Thymus (tissue), 11 donors: ENCODE measurements around the gene WIPF1. TPM values are rescaled to one million over a fixed set of nuclear protein-coding genes. Genes with fewer than 3 reads are reported as not detected.
A peak's percentile ranks its signal among the peaks of the same experiment; 100 is the strongest.

Experiments
- DNase-seq, 9 donors: peaks; one replicate each; pipeline ENCODE4 v3.0.0-alpha.2; 2013; ENCODE audit warnings: low spot score in 9 of 9, low read depth in 6 of 9, missing footprints in 1 of 9
- H3K27ac ChIP-seq, 2 donors: one replicate each; pipeline ENCODE4 v1.5.1; 2013; ENCODE audit warnings: control low read depth in 1 of 2, low read depth in 1 of 2, low read length in 1 of 2, mild to moderate bottlenecking in 1 of 2, moderate library complexity in 1 of 2
- H3K27me3 ChIP-seq, 2 donors: one replicate each; pipeline ENCODE4 v1.5.1; 2013; ENCODE audit warnings: low read length in 1 of 2; ENCODE audit not compliant: control insufficient read depth in 2 of 2, insufficient read depth in 1 of 2
- H3K36me3 ChIP-seq, 2 donors: one replicate each; pipeline ENCODE4 v1.5.1; 2013; ENCODE audit warnings: low read length in 1 of 2, mild to moderate bottlenecking in 1 of 2, moderate library complexity in 1 of 2; ENCODE audit not compliant: control insufficient read depth in 2 of 2, insufficient read depth in 2 of 2
- H3K4me1 ChIP-seq, 2 donors: one replicate each; pipeline ENCODE4 v1.5.1; 2013; ENCODE audit warnings: low read length in 2 of 2; ENCODE audit not compliant: control insufficient read depth in 2 of 2, insufficient read depth in 2 of 2
- H3K4me3 ChIP-seq, 2 donors: one replicate each; pipeline ENCODE4 v1.5.1; 2013; ENCODE audit warnings: low read length in 2 of 2, control low read depth in 1 of 2, mild to moderate bottlenecking in 1 of 2
- H3K9me3 ChIP-seq, 2 donors: one replicate each; pipeline ENCODE4 v1.5.1; 2013; ENCODE audit warnings: low read length in 1 of 2, mild to moderate bottlenecking in 1 of 2; ENCODE audit not compliant: control insufficient read depth in 2 of 2, insufficient read depth in 1 of 2
- WGBS: extraction: QIAGEN DNeasy Blood & Tissue Kit; methylation state at CpG from one replicate; pipeline ENCODE4 v1.1.7; 2013; 5-methylcytosine and 5-hydroxymethylcytosine counted together
- polyA plus RNA-seq: library from polyadenylated mRNA; stranded (reverse); fragments of 200-250 nt; gene quantifications from one replicate; pipeline ENCODE4 v1.2.3, GENCODE V29; 2013
- total RNA-seq: library from RNA; stranded (reverse); fragments of 120-200 nt; gene quantifications from one replicate; pipeline ENCODE4 v1.2.4, GENCODE V29; 2013
- donor health status: healthy.

Gene WIPF1
- total and polyA plus RNA-seq, 2 donors, result 21.9 to 65.0 TPM

DNA sequence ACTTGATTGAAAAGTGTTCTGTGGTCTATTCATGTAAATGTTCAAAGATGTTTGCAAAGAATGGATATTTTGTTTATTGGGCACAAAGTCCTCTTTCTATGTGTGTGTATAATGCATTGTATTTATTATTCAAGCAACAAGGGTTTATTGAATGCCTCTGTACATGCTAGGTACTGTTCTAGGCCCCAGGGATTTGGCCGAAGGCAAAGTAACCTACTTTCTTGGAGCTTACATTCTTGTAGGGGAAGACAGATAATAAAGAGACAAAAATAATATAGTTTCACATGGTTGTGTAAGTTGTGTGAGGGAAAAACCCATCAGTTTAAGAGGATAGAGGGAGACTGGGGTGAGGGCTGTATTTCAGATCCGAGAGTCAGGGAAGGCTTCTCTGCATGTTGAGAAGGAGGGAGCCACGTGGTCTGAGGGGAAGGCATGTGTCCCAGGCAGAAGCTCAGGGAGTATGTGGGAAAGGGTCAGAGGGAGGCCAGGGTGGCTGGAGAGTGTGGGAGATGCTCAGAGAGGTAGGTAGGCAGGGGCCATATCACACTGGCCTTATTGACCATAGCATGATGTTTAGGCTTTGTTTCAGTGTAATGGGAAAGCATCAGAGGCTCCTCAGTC lies 70.4 kb downstream of the WIPF1 start:
- Histone ChIP-seq H3K27me3 (no peaks in the 10 kb centered on the region), H3K36me3 (no peaks in the 10 kb centered on the region), H3K9me3 (peaks cover 0 to 1% of the 10 kb centered on the region in 2 donors), H3K4me1 (no peaks in the 10 kb centered on the region), H3K4me3 (no peak overlapping the region), H3K27ac (no peak overlapping the region)
- DNase-seq, result no peak
- WGBS, result 98% methylated on average over 3 of the region's 3 CpGs

DNA sequence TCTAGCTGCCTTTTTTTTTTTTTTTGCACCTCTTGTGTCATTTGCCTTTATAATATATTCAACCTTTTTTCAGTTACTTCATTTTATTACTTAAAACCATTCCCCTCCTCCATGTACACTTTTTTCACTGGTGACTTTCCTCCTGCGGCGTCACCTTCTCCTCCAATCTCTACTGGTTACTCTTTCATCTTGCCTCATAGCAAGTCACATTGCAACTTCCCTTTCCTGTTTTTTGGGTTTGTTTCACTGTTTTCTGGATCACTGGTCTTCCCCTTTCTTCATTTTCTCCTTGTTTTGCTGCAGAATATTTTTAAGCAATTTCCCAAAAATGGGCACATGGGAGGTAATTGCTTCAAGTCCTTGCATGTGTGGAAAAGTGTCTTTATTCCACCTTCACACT lies 73.1 kb downstream of the WIPF1 start:
- H3K27ac ChIP-seq, result no peak overlapping the region

DNA sequence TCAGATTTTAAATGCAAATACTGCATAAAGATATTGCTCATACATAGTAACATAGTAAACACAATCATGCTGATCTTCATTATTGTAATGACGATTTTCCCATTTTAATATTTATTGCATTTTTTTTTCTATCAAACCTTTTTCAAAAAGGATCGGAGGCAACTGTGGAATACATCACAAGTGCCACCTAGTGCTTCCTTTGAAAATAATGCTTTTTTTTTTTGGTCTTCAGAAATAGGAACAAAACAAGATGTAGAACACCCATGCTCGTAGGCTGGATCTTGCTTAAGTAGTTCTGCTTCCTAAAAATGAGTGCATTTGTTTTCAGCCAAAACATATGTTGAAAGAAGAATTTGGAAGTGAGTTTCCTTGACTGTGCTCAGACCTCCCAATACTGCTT lies 75.1 kb downstream of the WIPF1 start:
- H3K36me3 ChIP-seq, result no peaks in the 10 kb centered on the region
- 24% methylated on average over 3 of the region's 3 CpGs for WGBS
- H3K9me3 ChIP-seq, result no peaks in the 10 kb centered on the region
- H3K27me3 ChIP-seq, result no peaks in the 10 kb centered on the region
- peak in 1 of 9 donors; percentile 17 for DNase-seq
- no peaks in the 10 kb centered on the region for H3K4me1 ChIP-seq
- H3K4me3 ChIP-seq, result no peak overlapping the region
- H3K27ac ChIP-seq, result no peak overlapping the region

More for the DNA sequence above, 73.1 kb downstream of the WIPF1 start:
- H3K27me3 ChIP-seq, result no peaks in the 10 kb centered on the region
- 77% methylated on average over 2 of the region's 2 CpGs for WGBS
- no peaks in the 10 kb centered on the region for H3K36me3 ChIP-seq
- no peaks in the 10 kb centered on the region for H3K4me1 ChIP-seq
- DNase-seq, result peak in 1 of 9 donors; percentile 14
- H3K4me3 ChIP-seq, result no peak overlapping the region
- H3K9me3 ChIP-seq, result peaks cover 0 to 1% of the 10 kb centered on the region in 2 donors

DNA sequence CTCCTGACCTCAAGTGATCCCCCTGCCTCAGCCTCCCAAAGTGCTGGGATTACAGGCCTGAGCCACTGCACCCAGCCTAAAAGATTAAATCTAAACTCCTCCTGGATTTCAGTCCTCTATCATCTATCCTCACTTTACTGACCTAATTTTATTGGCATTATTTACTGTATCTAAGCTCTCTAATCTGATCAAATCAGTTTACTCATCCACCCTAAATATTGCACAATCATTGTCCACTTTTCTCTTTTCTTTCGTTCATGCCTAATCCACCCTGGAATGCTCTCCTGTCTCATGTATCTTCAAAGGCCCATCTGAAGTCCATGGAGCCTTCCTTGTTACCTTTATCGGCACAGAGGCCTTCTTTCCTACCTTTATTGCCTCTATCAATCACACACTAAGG lies 79.2 kb downstream of the WIPF1 start:
- no peak overlapping the region for H3K4me3 ChIP-seq
- no peaks in the 10 kb centered on the region for H3K4me1 ChIP-seq
- H3K9me3 ChIP-seq, result no peaks in the 10 kb centered on the region
- WGBS, result 96% methylated on average over 2 of the region's 2 CpGs
- no peak overlapping the region for H3K27ac ChIP-seq
- H3K36me3 ChIP-seq, result no peaks in the 10 kb centered on the region
- no peak for DNase-seq
- no peaks in the 10 kb centered on the region for H3K27me3 ChIP-seq

- Histone ChIP-seq H3K27ac (no peak overlapping the region), H3K36me3 (no peaks in the 10 kb centered on the region), H3K4me3 (no peak overlapping the region), H3K27me3 (no peaks in the 10 kb centered on the region), H3K9me3 (peaks cover 0 to 2% of the 10 kb centered on the region in 2 donors), H3K4me1 (no peaks in the 10 kb centered on the region)
- DNase-seq, result no peak
- WGBS, result 86% methylated on average over 5 of the region's 5 CpGs
Observed at GRCh38 chr2:174516501-174517378, 80.9 kb downstream of the WIPF1 start.

DNA sequence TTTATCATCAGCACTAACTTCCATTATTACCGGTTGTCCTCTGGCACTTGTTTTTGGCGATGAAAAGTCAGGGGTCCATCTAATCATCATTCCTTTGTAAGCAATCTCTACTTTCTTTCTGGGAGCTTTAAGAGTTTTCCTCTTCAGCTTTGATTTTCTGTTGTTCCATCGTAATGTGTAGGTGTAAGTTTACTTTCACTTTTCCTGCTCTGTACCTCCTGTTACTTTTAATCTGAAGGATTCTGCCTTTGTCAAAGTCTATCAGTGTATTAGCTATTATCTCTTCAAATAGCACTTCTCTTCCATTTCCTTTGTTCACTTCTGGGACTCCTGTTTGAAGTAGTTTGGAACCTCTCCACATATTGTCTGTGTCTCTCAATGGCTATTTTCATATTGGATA lies 85.3 kb downstream of the WIPF1 start:
- H3K36me3 ChIP-seq, result no peaks in the 10 kb centered on the region
- 91% methylated on average over 3 of the region's 3 CpGs for WGBS
- H3K4me1 ChIP-seq, result no peaks in the 10 kb centered on the region
- no peaks in the 10 kb centered on the region for H3K27me3 ChIP-seq
- no peak overlapping the region for H3K27ac ChIP-seq
- H3K9me3 ChIP-seq, result peaks cover 1 to 28% of the 10 kb centered on the region in 2 donors
- no peak overlapping the region for H3K4me3 ChIP-seq
- DNase-seq, result no peak

- WGBS, result 58% methylated on average over 5 of the region's 5 CpGs
- Histone ChIP-seq H3K36me3 (no peaks in the 10 kb centered on the region), H3K9me3 (peaks cover 1 to 28% of the 10 kb centered on the region in 2 donors), H3K4me3 (no peak overlapping the region), H3K27ac (no peak overlapping the region), H3K27me3 (no peaks in the 10 kb centered on the region), H3K4me1 (no peaks in the 10 kb centered on the region)
- DNase-seq, result no peak
Observed at GRCh38 chr2:174511580-174512260, 85.9 kb downstream of the WIPF1 start.

DNA sequence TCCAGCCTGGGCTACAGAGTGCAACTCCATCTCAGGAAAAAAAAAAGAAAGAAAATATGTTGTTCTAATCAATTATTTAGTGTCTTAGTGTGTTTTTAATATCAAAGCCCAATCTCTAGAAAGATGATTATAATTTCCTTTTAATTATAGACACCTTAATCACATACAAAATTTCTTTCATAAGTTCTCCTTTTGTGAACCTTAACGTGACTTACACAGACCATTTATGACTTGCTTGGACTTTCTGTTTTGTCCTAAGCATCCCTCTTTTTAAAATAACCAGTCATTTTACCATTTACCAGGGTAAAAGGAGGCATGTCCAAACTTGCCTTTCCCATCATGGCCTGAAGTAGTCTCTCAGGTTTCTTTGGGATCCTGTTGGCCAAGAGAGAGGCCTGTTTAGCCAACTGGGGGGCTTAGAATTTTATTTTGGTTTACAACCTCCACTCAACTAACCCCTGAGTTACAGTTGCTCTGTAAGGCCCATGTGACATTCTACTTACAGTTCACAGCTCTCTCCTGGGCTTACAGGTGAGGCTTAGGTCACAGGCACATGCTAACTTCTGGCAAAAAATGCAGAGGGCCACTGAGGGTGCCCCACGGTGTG lies 86.9 kb downstream of the WIPF1 start:
- DNase-seq, result peak in 1 of 9 donors; percentile 26
- no peaks in the 10 kb centered on the region for H3K36me3 ChIP-seq
- WGBS, result 49% methylated on average over 2 of the region's 2 CpGs
- H3K9me3 ChIP-seq, result peaks cover 1 to 28% of the 10 kb centered on the region in 2 donors
- no peak overlapping the region for H3K27ac ChIP-seq
- no peaks in the 10 kb centered on the region for H3K4me1 ChIP-seq
- H3K4me3 ChIP-seq, result no peak overlapping the region
- H3K27me3 ChIP-seq, result no peaks in the 10 kb centered on the region
